AG20443 (cell line): ENCODE results near the gene USH1G.
A peak's percentile ranks its signal among the peaks of the same experiment; 100 is the strongest.
"Not testable (repeated sequence)": the region's sequence is repeated elsewhere in the genome, so short reads cannot be mapped to it uniquely, and the experiment has no call there.

Experiments used
- DNase-seq: peaks from one replicate; pipeline ENCODE4 v3.0.0; 2012; ENCODE audit warnings: low spot score, mixed read lengths

USH1G gene

DNA sequence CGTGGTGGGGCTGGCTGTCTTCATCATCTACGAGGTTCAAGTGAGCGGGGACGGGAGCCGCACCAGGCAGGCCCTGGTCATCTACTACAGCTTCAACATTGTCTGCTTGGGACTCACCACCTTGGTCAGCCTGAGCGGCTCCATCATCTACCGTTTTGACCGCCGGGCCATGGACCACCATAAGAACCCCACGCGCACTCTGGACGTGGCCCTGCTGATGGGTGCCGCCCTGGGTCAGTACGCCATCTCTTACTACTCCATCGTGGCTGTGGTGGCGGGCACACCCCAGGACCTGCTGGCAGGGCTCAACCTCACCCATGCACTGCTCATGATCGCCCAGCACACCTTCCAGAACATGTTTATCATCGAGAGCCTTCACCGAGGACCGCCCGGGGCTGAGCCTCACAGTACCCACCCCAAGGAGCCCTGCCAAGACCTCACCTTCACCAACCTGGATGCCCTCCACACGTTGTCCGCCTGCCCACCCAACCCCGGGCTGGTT is 7.5 kb upstream of the USH1G start:
- DNase-seq, result no peak

DNA sequence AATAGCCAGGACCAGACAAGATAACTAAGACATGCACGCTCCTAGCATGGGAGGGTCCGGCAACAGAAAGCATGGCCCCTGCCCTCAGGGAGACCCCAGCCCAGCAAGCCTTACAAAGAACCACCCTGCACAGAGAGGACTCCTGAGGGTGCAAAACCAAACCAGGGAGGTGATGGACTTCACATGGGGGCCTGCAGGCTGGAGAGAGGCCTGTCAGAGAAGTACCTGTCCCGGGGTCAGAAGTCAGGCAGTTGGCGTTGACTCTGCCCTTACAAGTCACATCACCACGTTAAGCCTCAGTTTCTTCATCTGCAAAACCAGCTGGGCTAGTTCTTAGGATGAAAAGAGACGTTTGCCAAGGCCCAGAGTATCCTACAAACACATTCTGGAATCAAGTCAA is 5.7 kb upstream of the USH1G start:
- DNase-seq, result no peak

DNA sequence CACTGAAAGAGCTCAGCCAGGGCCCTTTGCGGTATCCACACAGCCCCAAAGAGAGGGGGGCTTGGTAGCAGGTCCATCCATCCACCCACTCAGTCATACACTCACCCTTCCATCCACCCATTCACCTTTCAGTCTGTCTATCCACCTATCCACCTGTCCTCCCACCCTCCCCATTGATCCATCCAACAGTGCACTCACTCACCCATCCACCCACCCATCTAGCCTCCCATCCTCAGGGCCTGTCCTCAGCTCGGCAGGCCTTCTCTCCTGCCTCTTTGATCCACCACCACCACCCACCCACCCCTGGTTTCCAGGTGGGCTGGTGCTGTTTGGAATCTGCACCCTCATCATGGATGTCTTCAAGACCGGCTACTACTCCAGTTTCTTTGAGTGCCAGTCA is 2.2 kb upstream of the USH1G start:
- DNase-seq, result no peak

DNA sequence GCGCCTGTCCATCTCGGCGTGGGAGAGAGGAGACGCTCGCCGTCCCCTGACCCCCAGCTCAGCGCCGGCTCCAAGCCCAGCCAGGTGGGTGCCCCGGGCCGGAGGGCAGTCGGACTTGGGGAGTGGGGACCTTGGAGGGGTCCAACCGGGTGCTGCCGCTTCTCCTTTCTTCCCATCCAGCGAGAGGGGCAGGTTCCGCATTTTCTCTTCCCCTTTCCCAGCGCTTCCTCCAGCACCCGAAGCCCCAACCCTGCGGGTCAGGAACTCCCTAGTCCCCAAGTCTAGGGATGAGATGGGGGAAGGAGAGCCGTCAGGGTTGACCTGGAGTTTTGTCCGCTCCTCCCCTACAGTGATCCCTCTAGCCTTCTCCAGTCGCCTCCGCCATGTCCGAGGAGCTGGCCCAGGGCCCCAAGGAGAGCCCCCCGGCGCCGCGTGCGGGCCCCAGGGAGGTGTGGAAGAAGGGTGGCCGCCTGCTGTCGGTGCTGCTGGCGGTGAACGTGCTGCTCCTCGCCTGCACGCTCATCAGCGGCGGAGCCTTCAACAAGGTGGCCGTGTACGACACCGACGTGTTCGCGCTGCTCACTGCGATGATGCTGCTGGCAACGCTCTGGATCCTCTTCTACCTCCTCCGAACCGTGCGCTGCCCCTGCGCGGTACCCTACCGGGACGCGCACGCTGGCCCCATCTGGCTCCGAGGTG is 1.3 kb upstream of the USH1G start, which contains the start of gene OTOP2:
TSS of gene OTOP2 (plus strand) at position 24 of the 699 bp plus-strand sequence. CDS start at position 384, 360 bp downstream.
- no peak for DNase-seq

DNA sequence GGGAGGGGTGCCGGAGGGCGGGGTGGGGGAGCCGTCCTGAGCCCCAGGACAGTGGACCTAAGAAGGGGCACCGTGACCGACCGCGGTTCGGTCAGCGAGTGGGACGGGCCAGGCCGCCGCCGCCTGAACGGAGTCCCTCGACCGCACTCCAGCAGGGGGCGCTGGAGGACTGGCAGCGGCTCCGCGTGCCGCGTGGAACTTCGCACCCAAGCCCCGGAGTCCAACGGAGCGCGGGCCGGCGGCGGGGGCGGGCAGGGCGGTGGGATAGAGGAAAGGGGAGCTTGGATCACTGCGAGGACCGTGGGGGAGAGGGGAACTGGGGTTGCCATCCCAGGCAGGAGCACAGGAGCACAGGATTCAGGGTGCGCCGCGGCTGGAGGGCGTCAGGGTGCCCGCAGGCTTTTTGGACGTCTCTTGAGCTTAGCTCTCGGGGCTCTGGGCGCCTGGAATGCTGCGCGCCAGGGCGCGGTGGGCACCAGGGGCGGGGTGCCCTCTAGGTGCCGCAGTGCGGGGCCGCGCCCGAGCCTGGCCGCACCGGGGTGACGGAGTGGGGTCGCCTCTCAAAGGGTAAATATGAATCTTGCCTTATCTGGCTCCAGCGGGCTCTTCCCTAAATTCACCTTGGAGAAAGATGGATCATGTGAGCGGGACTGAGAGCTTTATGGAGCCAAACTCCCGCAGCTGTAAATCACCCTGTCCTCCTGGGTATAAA is 639 bp upstream of the USH1G start:
- DNase-seq, result peak; percentile 88

DNA sequence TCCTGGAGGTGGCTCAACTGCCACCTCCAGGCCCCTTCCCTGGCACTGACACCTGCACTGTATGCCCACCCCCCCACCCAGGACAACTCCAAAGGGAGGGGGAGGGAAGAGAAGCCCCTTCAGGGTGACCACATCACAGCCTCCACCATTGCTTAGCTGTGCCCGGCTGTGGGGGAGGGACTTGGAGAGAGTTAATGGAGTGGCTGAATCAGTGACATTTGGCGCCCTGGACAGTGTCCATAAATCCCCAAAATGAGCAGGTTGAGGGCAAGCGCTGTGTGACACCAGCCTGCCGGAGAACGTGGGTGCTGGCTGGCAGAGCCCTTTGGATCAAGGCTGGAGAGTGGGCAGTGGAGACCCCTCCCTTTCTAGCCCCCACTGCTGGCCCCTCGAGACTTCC is 883 bp downstream of the USH1G start:
- no peak for DNase-seq

DNA sequence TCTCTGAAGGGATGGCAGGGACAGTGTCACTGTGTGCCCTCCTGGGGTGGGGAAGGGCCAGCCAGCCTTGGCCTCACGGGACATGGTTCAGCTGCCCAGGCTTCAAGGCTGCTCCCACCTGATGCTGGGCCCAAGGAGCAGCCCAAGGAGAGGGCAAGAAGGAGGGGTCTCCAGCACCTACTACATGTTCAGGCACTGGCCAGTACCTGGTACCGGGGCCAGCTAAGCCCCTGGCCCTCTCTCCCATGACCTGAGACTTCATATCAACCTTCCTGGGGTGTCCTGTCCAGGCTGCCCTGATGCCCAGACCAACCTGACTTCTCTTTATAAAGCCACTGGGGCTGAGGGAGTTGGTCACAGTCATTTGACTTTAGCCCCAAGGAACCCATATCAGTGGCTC is 1.3 kb downstream of the USH1G start:
- no peak for DNase-seq

DNA sequence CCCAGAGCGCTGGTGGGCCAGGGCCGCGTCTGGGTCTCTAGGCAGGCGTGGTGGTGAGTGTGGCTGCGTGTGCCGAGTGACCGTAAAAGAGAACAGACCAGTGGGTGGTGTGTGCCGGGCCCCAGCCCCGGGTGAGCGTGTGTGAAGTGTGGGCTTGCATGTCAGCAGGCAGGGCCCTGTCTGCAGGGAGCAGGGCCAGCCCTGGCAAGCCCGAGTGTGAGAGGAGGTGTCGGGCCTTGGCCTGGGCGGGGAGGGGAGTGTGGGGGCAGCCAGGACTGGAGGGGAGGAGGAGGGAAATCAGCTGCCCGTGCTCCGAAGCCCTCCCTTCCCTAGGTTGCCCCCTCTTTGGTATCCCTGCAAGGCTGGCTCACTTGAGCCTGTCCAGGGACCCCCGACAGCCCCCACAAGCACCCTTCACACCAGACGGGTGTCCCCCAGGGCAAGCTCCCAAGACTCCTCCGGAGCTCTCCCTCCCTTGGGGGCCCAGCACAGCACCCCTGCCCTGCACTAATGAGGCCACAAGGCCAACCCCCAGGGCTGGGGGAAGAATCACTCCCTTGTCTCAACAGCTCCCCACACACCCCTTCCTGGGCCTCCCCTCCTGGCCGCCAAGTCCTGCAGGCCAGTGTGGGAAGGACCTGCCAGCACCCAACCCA is 1.9 kb downstream of the USH1G start:
- DNase-seq, result no peak

DNA sequence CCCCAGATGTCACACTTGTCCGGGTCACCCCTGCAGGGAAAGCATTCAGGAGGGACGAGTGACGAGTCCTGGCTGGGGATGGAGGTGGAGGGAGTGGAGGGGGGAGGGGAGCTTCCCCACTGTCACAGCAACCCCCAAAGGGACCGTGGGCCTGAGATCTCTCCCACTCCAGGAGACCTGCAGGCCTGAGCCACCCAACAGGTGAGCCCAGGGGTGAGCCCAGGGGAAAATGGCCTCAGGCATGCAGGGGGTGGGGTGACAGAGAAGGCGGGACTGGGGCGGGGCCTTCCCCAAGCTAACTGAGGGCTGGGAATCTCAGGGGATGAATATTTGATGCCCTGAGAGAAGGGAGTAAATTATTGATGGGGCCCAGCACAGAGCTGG is 2.4 kb downstream of the USH1G start:
- DNase-seq, result no peak

DNA sequence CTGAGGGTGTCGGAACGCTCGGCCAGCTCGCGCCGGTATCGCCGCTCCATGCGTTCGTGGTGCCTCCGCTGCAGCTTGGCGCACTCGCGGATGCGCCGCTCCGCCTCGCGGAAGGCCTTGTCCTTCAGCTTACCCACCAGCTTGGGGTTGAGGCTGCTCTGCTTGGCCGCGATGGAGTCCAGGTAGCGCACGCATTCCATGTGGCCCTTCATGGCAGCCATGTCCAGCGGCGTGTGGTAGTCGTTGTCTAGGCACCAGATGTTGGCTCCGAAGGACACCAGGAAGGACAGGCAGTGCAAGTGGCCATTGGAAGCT is 2.8 kb downstream of the USH1G start:
- no peak for DNase-seq

DNA sequence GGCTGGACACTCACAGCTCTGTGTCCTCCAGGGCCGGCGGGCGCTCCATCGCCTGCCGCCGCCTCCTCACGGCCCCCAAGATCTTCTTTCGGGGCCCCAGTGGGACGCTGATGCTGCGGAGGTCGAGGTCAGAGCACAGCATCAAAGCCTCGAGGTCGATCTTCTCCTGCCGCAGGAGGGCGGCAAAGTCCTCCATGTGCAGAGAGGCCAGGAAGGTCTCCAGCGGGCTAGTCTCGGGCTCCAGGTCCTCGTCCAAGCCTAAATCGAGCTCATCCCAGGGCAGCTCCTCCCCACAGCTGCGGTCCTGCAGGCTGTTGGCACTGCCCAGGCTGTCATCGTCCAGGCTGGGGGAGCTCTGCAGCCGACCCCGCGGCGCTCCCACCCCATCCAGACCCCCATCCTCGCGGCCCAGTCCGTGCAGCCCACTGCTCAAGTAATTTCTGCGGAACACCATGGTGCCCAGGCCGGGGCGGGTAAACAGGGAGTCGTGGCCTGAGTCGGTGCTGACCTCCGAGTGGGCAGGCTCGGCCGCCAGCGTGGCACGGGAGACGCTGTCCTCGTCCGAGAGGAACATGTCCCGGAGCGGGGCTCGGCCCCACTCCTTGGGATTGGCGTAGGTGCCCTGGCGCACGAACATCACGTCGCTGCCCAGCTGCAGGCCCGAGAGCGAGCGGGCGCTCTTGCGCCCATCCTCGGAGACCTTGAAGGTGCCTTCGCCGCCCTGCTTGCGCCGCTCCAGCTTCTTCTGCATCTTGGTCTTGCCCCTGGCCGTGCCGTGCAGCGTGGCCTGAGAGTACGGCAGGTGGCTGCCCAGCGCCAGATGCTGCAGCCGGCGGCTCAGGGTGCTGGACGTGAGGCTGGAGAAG is 3.4 kb downstream of the USH1G start:
- peak; percentile 83 for DNase-seq

DNA sequence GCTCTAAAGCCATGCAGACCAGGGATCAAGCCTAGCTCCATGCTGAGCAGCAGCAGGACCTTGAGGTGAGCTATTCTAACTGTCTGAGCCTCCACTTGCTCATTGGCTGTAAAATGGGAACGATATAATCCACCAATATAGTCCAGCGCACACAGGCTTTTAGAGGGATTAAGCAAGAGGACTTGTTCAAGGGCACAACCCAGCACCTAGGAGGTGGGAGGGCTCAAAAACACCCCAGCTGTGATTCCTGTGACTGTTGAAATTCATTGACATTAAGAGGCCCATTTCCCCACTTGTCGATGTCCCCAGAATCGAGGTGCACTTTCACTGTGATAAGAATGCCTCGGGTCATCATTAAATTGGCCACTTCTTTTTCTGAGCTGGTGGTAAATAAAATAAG is 4.1 kb downstream of the USH1G start:
- no peak for DNase-seq

DNA sequence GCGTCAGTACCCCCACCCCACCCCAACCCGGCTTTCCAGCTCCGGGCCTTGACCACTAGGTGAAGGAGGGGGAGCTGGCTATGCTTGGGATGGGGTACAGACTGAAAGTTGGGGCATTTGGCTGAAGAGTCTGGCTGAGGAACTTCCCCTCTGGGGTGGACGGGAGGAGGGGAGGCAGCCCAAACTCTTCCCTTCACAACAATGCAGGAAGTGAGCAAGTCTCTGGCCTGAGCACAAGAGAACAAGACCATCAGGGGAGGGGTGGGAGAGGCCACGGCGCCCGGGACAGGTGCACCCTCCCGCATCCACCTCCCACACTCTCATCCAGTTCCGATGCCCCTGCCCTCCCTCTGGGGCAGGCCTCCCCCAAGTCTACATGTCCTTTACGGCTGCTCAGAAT is 5.6 kb downstream of the USH1G start:
- no peak for DNase-seq

DNA sequence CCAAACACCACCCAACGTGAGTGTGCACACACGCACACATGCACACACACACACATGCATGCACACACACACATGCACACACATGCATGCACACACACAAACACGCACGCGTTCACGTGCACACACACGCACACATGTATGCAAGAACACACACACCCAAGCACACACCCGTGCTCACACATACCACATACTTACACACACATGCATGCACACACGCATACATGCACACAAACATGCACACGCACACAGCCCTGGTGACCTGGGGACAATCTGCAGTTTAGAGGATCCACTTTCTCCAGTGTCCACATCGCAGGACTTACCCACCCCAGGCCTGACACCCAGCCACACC is 6.2 kb downstream of the USH1G start:
- no peak for DNase-seq

DNA sequence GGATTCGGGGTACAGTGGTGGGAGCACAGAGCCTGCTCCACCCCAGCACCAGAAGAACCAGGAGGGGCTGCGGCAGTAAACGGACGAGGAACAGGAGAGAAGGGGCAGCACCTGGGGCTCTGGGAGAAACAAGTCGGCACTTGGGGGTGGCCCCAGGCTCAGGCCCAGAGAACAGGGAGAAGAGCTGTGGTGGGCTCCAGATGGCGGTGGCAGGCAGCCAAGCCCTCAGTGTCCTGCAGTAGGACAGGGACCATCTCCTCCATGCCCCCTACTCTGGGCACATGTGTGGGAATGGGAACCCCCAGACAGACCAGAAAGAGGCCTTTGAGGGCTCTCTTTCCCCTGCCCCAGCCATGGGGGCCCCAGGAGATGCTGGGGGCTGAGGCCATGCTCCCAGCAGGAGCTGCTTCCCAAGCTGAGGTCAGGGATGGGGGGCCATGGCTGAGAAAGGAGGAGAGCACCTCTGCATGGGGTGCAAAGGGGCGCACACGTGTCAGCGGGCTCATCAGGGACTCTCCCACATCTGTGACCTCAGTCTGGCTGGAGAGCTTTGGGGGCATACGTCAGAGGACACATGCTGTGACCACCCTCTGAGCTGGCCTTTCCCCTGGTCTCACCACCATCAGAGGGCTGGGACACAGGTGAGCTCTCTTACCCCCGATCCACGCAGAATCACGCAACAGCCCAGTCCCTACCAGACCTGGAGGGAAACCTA is 6.8 kb downstream of the USH1G start:
- no peak for DNase-seq

DNA sequence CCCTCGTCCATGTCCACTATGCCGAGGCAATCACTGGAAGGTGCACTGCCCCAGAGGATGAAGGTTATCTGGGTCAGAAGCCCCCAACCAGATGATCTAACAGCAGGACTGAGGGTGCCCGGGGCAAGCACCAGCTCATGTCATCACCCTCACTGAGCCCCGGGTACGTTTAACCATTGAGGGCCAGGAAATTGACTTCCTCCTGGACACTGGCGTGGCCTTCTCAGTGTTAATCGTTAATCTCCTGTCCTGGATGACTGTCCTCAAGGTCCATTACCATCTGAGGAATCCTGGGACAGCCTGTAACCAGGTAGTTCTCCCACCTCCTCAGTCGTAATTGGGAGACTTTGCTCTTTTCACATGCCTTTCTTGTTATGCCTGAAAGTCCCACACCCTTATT is 11.6 kb downstream of the USH1G start:
- DNase-seq, result not testable (repeated sequence)

DNA sequence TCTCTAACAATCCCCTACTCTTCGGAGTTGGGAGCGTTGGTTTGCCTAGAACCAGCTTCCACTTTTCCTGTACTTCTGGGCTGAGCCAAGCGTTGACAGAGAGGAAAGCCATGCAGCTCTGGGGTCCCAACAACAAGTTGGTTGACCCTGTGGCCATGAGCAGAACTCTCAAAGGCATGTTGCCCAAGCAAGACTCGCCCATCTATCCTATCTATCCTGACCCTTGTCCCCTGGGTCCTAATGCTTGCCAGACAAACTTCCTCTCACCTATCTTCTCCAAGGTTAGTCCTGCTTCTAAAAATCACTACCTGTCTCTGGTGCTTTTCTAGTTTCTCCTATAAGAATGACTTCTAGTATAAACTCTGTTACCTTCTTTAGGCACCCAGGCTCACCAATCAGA is 14.0 kb downstream of the USH1G start:
- DNase-seq, result not testable (repeated sequence)

DNA sequence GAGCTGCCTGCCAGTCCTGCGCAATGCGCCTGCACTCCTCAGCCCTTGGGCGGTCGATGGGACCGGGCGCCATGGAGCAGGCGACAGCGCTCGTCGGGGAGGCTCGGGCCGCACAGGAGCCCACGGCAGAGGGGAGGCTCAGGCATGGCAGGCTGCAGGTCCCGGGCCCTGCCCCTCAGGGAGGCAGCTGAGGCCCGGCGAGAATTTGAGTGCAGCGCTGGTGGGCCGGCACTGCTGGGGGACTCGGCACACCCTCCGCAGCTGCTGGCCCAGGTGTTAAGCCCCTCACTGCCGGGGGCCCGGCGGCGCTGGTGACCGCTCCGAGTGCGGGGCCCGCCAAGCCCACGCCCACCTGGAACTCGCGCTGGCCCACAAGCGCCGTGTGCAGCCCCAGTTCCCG is 16.0 kb downstream of the USH1G start:
- DNase-seq, result no peak

DNA sequence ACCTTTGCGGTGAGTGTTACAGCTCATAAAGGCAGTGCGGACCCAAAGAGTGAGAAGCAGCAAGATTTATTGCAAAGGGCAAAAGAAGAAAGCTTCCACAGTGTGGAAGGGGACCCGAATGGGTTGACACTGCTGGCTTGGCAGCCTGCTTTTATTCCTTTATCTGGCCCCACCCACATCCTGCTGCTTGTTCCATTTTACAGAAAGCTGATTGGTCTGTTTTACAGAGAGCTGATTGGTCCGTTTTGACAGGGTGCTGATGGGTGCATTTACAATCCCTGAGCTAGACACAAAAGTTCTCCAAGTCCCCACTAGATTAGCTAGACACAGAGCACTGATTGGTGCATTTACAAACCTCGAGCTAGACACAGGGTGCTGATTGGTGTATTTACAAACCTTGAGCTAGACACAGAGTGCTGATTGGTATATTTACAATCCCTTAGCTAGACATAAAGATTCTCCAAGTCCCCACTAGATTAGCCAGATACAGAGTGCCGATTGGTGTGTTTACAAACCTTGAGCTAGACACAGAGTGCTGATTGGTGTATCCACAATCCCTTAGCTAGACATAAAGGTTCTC is 16.8 kb downstream of the USH1G start:
- not testable (repeated sequence) for DNase-seq

DNA sequence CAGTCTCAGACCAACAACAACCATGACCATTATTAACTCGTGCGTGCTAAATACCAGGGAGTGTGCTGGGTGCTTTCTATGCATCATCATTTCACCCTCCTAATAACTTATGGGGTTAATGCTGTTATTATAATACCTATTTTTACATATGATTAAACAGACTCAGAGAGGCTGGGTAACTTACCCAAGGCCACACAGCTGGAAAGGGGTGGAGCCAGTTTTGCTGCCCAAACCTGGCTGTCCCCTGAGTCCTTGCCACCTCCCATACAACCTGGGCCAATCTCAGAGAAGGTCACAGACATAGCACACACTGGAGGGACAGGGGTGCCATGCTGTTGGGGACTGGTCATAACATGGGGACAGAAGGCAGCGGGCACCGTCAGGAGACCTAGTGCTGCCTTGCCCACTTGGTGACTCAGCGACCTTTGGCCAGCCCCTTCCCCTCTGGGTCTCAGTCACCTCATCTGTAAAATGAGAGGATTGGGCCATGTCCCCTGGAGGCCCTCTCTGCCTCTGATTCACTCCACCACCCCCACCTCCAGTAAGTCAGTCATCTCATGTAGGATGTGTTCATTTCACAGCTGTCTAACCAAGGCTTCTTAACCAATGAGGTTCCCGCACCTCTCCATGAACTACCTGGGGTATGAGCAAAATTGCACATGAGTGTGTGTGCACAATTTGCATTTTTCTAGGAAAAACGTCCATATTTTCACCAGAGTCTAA is 18.2 kb downstream of the USH1G start:
- DNase-seq, result no peak

DNA sequence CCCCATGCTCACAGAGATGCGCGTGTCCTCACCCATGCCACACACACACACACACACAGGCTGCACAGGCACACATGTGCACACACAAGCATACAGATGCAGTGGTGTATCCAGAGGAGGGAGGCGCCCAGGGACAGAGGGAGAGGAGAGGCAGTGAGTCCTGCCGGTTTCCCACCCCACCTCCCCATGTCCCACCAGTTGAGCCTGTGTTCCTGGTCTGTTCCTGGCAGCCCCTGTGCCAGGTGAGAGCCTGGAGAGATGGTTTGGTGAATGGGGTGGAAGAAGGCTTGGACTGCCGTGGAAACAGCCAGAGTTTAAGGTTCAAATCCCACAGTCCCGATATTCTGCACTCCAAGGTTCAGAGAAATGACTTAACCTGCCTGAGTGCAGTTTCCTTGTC is 19.4 kb downstream of the USH1G start:
- no peak for DNase-seq
